Measurements from ENCODE around the gene TMEM132D.

The TMEM132D gene

DNA sequence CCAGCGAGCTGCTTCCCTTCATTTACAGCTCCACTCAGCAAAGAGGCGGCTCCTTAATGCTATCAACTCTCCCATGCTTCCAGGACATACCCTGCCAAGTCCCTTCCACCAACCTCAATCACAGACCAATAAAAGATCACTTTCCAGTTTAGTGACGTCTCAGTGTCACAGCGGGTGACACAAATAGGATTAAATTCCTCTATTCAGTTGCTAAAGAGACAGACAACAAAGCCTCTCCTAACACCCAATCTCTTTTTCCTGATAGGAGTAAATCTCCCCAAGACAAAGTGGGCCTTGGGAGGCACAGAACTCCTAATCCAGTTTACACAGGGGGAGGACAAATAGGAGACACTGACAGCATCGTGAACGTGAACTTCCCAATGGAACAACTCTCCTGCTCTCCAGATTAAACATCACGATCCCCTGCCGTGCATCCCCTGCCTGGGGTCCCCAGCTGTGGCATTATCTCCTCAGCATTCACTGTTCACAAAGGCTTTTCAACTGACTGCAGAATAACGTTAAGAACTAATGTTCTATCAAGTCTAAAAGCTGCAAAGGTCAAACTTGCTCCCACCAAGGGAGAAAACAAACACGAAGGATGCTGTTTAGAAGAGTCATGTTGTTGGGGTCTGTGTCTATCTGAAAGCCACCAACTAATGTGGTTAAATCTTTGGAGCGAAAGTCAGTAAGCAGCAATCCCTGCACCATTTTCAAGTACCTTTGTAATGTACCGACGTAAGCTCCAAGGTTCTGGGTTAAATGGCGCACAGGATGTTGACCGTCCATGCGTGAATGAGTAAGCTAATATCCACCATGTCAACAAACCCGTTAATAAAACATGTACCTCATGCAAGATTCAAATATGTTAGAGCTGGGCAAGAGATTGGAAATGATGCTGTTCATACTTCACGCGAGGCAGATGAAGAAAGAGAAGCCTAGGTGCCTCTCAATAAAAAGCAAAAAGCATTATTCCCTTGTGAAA is 31.5 kb downstream of the TMEM132D start:
- peak; percentile 26 for DNase-seq

DNA sequence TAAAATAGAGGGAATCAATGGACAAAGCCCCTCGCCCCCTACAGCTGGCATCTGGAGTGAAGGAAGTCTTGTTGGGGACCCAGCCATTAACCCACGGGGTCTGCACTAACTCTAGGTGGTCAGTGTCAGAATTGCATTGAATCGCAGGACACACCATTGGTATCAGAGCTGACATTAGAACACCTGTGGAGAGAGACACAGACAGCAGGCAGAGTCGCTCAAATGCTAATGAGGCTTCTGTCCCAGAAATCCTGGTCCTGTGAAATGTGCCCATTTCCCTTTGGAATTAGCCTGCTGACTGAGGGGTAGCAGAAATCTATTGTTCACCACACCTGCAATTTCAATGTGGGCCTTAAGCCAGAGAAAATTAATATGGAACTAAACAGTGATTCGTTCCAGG is 33.0 kb downstream of the TMEM132D start:
- no peak for DNase-seq

DNA sequence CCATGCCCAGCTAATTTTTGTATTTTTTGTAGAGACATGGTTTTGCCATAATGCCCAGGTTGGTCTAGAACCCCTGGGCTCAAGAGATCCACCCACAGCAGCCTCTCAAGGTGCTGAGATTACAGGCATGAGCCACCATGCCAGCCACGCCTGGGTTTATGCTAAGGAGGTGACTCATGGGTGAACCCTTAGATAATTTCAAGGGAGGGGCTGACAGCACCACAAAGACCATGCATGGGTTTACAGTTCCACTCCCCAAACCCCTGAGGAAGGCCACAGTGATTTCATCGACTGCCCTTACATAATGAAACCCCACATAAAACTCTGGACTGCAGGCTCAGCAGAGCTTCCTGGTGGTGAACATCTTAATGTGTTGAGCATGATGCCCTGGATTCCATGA is 33.7 kb downstream of the TMEM132D start:
- DNase-seq: no peak

DNA sequence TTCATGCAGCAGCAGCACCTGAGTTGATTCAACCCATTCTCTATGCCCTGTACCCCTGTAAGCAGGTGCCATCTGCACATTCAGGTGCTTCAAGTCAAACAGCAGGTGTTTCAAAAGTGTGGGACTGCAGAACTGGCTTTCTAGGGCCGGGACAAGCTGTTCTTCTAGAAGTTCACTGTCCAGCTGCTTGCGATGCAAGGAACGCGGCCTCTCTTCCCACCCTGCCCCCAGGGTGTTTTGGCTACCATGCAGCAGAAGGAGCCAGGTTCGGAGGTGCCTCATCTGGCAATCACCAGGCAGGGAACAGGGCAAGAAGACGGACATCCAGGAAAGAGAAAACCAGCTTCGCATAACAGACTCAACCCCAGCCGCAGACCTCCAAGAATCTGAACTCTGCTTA is 35.2 kb downstream of the TMEM132D start:
- no peak for DNase-seq

DNA sequence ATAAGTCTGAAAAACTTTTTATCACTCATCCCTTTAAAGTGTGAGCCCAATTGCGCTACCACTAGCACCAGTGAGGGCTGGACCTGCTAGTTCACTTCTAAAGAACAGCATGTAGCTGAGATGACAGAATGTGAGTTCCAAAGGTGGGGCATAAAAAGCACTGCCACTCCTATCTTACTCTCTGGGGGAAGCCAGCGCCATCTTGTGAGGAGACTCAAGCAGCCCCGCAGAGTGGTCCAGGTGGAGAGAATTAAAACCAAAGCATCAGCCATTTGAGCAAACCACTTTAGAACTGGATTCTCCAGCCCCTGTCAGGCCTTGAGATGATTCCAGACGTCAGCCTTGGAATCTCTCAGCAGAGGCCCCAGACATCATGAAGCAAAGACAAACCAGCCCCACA is 39.9 kb downstream of the TMEM132D start:
- DNase-seq: no peak

DNA sequence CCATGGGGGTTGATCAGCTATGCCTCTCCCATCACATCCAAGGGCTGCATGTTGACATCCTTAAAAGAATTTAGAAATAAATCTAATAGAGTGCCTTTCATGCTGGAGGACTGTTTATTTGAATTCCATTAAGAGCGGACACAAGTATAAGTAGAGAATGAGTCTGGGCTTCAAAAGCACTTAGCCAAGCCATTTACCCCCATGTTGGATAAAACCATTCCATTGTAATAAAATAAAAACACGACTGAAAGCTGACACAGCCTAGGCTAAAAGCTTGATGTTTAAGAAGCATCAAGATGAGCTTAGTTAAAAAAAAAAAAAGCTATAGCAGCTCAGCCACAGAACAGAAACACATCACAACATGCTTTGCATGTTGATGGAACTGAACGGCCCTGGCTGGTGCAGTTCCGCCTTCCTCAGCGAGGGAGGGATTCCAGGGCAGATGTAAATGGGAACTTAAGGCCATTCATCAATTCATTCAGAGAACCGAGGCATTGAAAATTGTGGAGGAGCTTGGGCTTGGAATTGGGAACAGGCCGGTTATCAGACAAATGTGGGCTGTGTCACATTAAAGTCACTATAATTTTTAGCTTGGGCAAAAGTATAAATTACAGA is 41.2 kb downstream of the TMEM132D start:
- no peak for DNase-seq

DNA sequence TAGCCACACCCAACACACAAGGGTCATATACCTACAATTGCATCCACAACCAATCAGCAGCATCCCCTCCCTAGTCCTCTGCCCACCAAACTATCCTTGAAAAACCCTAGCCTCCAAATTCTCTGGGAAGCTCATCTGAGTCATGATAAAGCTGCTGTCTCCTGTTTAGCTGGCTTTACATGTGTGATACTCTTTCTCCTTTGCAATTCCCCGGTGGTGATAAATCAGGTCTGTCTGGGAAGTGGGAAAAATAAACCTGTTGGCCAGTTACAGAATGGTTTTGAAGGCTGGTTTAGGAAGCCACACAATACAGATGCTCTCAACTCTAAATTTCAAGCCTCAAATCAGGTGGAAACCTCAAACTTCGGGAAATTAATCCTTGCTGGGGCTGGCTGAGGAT is 41.9 kb downstream of the TMEM132D start:
- DNase-seq: no peak

DNA sequence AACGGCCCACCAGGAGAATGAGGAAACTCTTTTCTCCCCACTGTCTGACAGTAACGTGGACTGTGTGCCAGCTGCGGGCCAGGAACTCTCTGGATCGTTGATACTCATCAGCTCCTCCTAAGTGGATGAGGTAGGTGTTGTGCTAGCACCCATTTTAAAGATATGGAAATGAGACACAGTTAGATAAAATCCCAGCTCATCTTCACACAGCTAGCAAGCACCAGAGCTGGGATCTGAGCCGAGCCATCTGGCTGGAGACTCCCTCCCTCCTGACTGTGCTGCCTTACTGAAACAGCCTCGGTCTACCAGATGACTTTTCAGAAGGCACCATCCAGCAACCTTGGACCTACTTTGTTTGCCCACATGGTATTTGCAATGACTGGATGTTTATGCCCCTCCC is 49.2 kb downstream of the TMEM132D start:
- DNase-seq: no peak

DNA sequence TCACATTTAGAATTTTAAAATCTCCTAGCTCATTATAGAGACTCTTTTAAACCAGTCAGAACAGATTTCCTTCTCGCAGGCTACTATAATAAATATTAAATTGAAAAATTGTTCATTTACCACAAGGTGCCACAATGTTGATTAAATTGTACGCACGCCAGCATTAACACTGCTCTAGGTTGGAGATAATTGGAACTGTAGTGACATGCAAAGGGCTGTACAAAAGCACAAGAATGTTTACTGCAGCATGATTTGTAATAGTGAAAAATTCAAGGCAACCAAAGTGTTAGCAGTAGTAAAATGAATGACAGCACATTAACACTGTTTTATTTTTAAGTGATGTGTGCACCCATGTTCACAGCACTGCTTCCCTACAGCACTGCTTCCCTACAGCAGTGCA is 52.5 kb downstream of the TMEM132D start:
- no peak for DNase-seq

DNA sequence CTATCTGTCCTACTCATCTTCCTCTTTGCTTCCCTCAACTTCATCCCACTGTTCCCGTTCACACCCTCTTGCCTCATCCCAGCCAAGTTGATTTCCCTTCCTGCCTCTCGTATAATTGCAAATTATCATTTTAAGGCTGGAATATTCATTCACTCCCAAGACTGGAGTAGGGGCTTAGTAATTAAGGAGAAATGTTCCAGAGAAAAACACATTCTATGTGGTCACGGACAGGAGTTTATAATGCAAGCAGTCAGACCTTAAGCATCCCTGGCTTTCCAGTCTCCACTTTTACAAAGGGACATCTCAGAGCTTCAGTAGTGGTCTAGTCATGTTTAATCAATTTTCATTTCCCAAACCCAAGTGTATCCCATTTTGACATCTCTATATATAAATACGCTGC is 54.9 kb downstream of the TMEM132D start:
- no peak for DNase-seq

DNA sequence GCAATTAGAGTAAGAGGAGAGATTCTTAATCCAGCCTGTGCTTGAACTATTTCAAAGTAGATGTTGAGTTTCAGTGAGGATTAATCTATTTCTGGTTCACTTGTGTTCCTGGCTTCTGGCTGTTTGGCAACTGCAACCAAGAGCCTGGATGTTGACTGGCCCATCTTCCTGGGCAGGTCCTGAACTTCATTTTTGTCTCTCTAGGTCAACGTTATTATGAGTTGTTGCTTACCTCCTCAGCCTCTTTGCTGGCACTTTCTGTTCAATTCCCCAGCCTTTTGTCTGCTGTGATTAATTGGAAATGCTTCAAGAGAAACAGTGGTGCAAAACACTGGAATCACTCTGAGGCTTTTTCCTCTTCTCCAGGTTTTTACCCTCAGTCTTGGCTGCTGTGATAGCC is 56.8 kb downstream of the TMEM132D start:
- DNase-seq: no peak

DNA sequence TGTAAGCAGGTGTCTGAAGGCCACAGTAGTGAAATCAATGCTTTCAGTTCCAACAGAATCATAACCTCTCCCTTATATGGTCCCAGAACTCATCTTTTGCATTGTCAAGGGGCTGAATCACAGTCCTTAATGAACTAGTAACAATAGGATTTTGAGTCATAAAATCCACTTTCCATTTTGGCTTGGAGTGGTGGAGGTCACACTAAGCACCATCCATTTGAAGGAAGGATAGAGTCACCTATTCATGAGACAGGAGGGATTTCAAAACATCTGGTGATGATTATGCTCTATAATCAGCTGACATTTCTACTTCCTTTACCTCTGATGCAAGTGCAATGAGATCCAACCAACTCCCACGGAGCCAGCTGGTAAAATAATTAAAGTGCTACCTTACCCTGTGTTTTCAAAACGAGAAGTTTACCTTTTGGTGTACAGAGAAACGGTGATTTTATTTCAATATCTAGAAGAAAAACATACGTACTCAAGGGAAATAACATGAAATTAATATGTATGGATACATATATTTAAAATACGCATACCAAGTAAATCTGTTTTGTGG is 59.1 kb downstream of the TMEM132D start:
- DNase-seq: no peak

DNA sequence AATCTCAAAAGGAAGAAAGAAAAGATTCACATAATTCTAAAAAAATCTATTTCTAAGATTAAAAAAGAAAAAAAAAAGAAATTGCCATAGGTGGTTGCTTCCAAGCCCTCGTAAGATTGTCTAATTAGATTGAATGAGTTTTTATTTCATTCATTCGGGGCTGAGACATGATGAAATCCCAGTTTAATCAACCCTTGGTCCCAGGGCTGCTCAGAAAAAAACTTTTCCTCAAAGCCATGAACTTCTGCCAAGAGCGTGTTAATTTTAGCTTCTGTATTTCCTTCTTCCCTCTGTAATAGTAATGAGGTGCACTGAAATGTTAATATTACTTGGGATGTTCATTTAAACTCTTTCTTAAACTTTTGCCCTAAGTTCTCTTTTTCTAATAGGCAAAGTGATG is 62.6 kb downstream of the TMEM132D start:
- no peak for DNase-seq

DNA sequence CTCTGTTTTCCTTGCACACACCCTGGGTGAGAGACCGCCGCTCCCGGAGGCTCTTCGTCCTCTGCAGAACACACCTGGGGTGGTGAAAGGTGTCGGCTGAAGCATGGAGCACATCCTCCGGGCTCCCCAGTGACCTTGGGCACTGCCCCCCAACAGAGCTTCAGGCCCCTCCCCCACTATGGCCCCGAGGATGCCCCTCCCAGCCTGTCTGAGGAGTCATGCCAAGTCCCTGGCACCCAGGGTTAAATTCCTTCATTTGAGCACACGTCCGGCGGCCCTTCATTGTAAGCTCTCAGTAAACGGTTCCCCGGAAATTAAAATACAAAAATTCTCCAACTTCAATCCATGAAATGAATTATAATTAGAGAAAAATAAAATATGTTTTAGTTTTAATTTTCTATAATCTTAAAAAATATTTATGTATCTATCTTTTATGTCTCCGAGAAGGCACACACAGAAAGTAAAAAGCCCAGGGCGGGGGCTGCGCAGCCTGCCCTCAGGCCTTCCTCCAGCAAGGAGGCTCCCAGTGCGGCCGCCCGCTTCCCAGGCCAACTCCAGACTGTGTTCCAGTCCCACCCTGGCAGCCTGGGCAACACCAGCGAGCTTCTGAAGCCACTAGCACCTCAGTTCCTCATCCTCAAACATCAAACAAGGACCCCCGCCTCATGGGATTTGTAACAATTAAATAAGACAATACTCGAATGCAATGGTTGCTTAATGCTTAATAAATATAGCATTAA is 63.5 kb downstream of the TMEM132D start:
- DNase-seq: no peak

DNA sequence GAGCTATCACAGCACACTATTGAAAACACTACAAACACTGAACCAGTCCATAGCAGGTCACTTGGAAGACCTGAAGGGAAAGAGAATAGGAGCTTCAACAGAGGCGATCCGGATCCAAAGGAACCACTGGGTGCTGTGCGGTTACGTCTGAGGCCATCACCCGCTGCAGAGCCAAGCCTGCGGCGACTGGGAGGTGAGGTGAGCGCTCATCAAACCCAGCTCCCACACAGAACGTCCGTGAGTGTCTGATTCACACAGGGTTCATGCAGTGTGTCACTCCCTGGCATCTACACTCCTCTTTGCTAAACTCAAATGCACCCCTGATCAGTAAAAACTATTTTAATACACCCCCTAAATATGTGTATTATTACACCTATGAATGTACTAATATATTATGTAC is 64.1 kb downstream of the TMEM132D start:
- no peak for DNase-seq

DNA sequence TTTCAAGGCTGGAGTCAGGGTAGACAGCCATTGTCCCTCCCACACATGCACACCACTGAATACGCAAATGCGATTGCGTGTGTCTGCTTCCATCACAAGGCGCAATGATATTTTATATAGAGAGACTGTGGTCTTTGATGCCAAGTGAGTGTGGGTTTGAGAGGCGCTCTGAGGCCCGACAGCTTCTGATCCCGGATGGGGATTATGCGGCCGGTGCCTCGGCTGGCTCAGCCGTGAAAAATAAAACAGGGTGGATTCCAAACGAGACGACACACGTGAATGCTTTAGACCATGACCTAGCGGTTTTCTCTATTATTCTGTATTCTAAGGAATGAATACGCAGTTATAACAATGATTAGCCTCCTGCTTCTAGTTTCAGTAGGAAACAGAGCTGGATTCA is 72.5 kb downstream of the TMEM132D start:
- no peak for DNase-seq

DNA sequence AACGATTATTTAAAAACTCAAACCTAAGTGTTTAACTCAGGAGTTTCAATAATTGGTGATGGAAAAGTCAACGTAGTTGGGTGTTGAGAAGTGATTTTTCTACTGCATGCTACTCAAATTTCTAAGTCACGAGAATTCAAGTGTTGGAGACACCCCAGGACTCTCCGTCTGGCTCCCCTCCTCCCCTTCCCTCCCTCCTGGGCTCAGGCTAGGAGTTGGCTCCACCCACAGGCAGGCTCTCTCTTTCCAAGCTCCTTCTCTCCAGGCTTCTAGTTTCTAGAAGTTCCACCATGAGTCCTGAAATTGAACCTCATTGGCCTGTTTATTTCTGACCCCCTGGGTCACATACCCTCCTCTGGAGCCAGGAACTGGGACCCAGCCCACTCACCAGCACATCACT is 73.0 kb downstream of the TMEM132D start:
- DNase-seq: no peak

DNA sequence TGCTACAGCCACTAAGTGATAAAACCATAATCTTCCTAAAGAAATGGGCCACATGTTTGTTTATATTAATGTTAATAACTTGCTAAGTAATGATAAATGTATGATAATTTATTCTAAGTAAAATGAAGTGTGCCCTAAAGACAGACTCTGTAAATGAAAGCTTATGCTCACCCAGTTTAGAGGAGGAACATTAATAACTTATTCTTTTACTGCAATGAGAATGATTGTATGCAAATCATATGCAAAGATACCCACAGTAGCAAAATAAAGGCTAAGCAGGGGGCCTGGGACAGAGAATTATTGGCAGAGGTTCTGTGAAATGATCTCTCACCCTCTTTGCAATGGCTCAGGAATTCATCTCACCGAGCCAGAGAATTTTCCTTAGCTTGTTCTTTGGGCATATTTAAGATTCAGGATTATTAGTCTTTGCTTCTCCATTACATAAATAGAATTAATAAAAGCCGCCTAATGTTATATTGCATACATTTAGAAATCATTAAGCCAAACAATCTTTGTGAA is 75.9 kb downstream of the TMEM132D start:
- no peak for DNase-seq

DNA sequence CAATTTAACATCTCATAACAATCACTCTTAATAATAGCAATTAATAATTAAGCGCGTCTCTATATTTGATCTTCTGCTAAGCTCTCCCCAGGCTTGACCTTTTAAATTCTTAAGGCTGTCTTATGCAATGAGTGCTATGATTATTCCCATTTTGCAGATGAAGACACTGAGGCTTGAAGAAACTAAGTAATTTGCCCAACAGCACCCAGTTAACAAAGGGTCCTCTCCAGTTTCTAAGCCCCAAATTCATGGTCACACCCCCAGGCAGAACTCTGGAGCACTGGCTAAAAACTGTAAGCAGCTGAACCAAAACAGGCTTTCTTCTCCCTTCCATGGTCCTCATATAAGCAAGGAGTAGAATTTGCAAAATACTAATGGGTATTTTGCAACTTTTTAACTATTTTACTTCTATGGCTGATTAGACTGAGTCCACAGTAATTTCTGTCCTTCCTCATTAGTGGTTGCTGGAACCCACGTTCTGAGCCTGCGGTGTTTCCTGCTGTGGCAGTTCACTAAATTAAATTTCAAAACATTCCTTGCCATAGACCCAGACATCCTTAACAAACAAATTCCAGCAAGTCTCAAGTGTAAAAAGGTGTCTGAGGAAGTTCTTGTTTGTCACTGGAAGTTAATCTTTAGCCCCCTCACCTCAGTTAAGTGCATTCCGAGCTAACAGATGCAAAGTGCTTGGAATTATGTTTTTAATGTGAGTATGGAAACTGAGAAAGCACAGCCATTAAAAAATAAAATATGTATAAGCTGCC is 76.5 kb downstream of the TMEM132D start:
- DNase-seq: no peak

DNA sequence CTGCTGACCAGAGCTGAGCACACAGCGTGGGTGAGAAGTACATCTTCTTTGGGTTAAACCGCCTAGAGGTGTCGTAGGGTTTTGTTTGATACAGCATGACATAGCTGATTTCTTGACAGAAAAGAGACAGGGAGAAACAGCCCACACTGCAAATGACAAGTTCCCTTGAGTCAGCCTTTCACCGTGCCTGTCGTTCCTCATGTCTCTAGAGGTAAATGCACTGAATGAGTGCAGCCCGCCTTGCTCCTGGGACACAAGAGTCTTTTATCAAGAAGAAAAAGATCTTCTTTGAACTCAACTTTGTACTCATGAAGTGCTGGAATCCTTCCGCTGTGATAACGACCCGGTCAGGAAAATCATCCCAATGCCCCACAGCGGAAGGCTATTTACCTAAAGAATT is 77.6 kb downstream of the TMEM132D start:
- DNase-seq: no peak

DNA sequence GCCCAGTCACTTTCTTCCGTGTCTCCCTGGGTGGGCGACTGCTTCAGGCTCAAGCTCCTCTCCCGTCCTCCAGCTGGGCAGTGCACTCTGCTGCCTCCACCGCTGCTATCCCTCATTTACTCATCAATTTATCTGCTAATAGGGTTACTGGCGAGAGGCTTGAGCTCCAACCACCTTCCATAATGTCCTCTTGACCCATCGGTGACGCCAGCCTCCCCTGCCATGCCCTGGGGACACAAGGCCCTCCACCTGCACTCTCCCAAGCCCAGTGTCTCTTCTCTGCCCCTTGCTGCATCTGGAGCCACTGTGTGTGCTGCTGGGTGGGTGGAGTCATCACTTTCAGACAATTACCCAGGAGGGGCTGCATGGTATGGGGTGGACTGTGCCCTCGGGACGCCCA is 78.5 kb downstream of the TMEM132D start:
- no peak for DNase-seq

DNA sequence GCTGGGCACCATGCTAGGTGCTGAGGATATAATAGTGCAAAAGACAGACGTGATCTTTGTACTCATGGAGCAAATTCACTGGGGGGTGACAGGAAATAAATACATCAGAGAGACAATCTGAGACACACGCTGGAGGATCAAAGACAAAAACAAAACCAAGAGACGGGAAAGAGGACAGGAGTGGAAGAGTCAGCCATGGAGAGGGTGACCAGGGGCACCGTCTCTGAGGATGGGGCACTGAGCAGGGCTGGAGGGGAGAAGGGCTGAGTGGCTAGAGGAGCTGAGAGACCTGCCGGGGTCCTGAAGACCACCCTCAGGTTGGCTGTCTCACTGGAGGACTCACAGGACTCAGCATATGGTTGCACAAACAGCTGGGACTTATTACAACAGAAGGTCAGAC is 81.9 kb downstream of the TMEM132D start:
- no peak for DNase-seq
